GM12801 (cell line): Measurements from ENCODE around the gene C16orf89.

ENCODE experiments used
- TF ChIP-seq, protein P1 (sequence below): IDR thresholded peaks from one replicate; pipeline ENCODE4 v1.5.1; 2011; ENCODE audit warnings: control low read depth; ENCODE audit not compliant: insufficient read length; ENCODE audit errors: extremely low read depth

The C16orf89 gene

DNA sequence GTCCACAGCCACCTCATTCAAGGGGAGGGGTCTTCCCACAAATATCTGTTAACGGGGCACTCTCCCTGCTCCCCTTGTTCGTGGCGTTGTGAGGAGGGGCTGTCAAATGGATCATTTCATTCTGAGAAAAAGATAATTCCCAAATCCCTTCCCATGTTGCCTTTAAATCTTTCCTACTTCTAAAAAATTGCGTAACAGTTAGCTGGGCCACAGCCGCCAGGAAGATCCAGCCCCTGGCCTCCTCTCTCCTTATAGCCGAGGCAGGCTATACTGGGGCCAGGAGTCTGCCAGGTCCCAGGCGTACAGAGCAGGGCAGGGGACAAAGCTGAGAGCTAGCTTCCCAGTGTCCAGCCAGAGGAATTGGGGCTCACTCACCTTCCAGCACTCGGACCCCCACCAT, 430 bp downstream of the C16orf89 start:
- TF ChIP-seq, protein P1, sequence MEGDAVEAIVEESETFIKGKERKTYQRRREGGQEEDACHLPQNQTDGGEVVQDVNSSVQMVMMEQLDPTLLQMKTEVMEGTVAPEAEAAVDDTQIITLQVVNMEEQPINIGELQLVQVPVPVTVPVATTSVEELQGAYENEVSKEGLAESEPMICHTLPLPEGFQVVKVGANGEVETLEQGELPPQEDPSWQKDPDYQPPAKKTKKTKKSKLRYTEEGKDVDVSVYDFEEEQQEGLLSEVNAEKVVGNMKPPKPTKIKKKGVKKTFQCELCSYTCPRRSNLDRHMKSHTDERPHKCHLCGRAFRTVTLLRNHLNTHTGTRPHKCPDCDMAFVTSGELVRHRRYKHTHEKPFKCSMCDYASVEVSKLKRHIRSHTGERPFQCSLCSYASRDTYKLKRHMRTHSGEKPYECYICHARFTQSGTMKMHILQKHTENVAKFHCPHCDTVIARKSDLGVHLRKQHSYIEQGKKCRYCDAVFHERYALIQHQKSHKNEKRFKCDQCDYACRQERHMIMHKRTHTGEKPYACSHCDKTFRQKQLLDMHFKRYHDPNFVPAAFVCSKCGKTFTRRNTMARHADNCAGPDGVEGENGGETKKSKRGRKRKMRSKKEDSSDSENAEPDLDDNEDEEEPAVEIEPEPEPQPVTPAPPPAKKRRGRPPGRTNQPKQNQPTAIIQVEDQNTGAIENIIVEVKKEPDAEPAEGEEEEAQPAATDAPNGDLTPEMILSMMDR, result no peak

GRCh38 chr16:5064915-5065314, 841 bp downstream of the C16orf89 start:
- TF ChIP-seq, protein P1, result no peak

DNA sequence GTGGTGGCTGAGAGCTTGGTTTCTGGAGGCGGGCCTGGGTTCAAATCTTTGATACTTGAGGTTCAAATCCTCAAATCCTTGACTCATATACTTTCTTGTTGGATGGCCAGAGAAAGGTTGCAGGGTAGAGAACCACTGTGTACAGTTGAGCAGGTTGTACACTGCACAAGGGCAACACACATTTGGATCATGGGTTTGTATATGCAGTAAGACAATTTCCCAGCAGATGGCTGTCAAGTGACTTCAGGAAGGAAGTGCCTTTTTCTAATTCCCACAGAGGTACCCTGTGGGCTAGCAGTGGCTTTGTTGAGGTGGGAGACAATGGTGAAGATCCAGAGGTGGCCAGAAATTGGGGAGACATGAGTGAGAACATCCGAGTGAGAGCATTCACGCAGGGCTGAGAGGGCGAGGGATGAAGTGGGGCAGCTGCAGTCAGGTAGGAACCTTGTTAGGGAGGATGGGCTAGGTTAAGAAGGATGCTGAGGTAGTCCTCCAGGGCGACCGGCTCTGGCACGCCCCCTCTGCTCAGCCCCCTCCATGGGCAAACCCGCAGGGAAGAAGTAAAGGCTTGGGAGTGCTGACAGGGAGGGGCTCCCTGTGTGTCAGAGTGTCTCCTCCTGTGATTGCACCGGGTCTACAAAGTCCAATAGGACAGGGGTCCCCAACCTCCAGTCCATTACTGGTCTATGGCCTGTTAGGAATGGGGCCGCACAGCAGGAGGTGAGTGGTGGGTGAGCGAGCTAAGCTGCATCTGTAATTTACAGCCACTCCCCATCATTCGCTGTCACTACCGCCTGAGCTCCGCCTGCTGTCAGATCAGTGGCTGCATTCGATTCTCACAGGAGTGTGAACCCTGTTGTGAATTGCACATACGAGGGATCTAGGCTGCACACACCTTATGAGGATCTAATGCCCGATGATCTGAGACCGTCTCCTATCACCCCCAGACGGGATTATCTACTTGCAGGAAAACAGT, 2.7 kb downstream of the C16orf89 start:
- TF ChIP-seq, protein P1, result no peak

DNA sequence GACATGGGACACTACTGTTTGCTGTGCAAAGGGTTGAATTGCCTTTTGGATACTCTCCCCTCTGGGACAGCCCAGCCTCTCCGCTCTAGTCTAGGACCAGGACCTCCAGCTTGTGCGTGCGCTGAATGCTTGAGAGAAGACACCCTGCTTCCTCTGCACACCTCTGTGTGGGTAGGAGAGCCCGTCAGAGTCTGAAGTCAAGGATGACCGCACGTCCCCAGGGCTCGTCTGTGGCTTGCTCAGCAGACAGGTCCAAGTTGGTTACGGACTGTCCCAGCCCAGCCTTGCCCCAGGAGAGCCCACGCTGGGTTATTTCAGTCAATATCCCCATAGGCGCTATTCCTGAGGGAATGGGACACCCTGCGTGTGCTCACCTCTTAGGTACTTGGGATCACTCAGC, 3.7 kb downstream of the C16orf89 start:
- TF ChIP-seq, protein P1, result no peak

GRCh38 chr16:5060073-5060641, 5.6 kb downstream of the C16orf89 start:
- TF ChIP-seq, protein P1, result no peak

- TF ChIP-seq, protein P1, result no peak
Observed at GRCh38 chr16:5059386-5060072, 6.2 kb downstream of the C16orf89 start.

GRCh38 chr16:5058476-5058875, 7.3 kb downstream of the C16orf89 start:
- TF ChIP-seq, protein P1, result no peak
